ENCODE measurements around the gene RASSF8.

RASSF8 gene, protein sequence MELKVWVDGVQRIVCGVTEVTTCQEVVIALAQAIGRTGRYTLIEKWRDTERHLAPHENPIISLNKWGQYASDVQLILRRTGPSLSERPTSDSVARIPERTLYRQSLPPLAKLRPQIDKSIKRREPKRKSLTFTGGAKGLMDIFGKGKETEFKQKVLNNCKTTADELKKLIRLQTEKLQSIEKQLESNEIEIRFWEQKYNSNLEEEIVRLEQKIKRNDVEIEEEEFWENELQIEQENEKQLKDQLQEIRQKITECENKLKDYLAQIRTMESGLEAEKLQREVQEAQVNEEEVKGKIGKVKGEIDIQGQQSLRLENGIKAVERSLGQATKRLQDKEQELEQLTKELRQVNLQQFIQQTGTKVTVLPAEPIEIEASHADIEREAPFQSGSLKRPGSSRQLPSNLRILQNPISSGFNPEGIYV

GRCh38 chr12:25958428-25959070 lies at the start of gene RASSF8:
Gene RASSF8, plus strand, starts transcription at chr12:25958682. Its CDS starts 96,662 bp downstream, at chr12:26055344.
- no peak for TF ChIP-seq GATA2 (IDR thresholded peaks at IDR 0.05; ENCODE audit: low read depth, low read length)
- TF ChIP-seq GATA3 (IDR thresholded peaks at IDR 0.05; ENCODE audit: low read depth, low read length), result no peak

- TF ChIP-seq GATA2 (IDR thresholded peaks at IDR 0.05; ENCODE audit: low read depth, low read length), result no peak
These were observed 43.9 kb upstream of the RASSF8 start for GRCh38 chr12:25914551-25914950.

- no peak for TF ChIP-seq GATA2 (IDR thresholded peaks at IDR 0.05; ENCODE audit: low read depth, low read length)
- TF ChIP-seq GATA3 (IDR thresholded peaks at IDR 0.05; ENCODE audit: low read depth, low read length), result no peak
These were observed 33.9 kb upstream of the RASSF8 start for GRCh38 chr12:25924491-25925001.

DNA sequence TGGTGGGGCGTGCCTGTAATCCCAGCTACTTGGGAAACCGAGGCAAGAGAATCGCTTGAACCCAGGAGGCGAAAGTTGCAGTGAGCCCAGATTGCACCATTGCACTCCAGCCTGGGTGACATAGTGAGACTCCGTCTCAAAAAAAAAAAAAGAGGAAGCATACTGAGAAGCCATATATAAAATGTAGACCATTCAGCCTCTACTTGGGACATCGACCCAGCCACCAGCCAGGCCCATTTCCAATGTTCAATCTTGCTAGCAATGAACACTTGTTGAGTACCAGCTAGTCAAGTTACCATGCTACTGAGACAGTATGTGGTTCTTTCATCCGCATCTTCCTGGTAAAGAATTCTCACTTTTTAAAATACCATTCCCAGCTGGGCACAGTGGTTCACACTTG lies 33.4 kb upstream of the RASSF8 start:
- TF ChIP-seq GATA2 (IDR thresholded peaks at IDR 0.05; ENCODE audit: low read depth, low read length) (no peak), GATA3 (IDR thresholded peaks at IDR 0.05; ENCODE audit: low read depth, low read length) (no peak)

DNA sequence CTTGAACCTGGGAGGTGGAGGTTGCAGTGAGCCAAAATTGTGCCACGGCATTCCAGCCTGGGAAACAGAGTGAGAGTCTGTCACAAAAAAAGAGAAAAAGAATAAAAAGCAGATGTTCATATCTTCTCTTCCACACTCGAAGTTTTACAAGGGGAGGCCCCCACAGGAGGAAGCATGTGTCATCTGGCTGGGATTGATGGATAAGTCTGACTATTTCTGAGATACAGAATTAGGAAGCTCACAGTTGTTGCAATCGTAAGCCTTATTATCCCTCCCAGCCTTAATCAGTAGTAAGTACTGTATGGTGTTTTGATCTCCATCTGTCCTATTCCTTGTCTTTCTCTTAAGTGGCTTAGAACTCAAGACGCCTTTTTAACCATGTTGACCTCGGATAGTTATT lies 31.9 kb upstream of the RASSF8 start:
- TF ChIP-seq GATA2 (IDR thresholded peaks at IDR 0.05; ENCODE audit: low read depth, low read length), result no peak
- no peak for TF ChIP-seq GATA3 (IDR thresholded peaks at IDR 0.05; ENCODE audit: low read depth, low read length)

DNA sequence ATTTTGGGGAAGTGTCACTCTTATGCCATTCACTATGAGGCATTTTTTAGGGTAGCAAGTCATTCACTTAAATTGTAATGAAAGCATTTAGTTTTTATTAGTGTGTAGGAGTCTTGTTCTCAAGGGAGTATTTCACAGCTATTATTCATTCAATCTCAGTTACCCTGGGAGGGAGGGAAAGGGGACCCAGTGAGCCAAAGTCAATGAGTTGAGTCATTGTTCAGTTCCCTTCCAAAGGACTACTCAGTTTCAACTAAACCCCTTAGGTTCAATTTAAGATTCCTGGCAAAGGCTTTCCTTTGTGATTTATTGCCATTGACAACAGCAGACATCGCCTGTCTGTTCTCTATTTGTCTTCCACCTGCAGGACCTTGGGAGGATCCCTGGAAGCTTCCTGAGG lies 29.3 kb upstream of the RASSF8 start:
- TF ChIP-seq GATA3 (IDR thresholded peaks at IDR 0.05; ENCODE audit: low read depth, low read length) (no peak), GATA2 (IDR thresholded peaks at IDR 0.05; ENCODE audit: low read depth, low read length) (no peak)

DNA sequence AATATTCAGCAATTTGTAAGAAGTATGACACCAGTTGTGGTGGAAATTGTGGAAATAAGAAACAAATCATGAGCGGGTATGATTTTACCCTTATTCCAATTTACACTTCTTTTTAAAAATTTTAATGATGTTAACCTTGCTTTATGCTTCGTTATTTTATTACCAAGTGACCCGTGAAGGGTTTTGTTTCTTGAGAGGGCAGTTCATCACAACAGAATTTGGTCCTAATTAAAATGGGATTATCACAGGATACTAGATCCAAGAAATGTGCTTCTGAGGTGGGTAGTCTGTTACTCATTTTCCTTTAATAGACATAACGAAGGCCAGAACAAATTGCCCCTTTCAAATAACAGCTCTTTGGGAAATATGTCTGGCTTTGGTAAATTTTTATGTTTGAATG lies 25.5 kb upstream of the RASSF8 start:
- TF ChIP-seq GATA2 (IDR thresholded peaks at IDR 0.05; ENCODE audit: low read depth, low read length) (no peak), GATA3 (IDR thresholded peaks at IDR 0.05; ENCODE audit: low read depth, low read length) (no peak)

GRCh38 chr12:25934456-25934855 lies 24.0 kb upstream of the RASSF8 start:
- no peak for TF ChIP-seq GATA2 (IDR thresholded peaks at IDR 0.05; ENCODE audit: low read depth, low read length)
- no peak for TF ChIP-seq GATA3 (IDR thresholded peaks at IDR 0.05; ENCODE audit: low read depth, low read length)

GRCh38 chr12:25935355-25936144 lies 22.9 kb upstream of the RASSF8 start:
- no peak for TF ChIP-seq GATA3 (IDR thresholded peaks at IDR 0.05; ENCODE audit: low read depth, low read length)

DNA sequence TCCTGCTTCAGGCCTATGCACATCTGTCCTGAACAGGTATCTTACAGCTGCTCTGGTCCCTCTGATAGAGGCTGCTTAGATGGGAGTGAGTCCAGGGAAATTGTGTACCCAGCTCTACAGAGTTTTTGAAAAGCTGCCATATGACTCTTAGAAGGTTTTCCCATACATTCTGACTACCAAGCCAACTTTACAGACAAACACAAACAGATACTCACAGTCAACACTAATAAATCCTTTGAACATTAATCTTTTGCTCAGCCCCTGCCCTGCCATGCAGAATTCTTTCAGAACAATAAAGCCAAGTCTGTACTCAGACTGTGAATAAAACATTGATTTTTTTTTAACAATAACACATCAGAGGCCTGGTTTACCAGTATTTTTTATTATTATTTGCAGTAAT lies 21.4 kb upstream of the RASSF8 start:
- TF ChIP-seq GATA3 (IDR thresholded peaks at IDR 0.05; ENCODE audit: low read depth, low read length) (no peak), GATA2 (IDR thresholded peaks at IDR 0.05; ENCODE audit: low read depth, low read length) (no peak)

DNA sequence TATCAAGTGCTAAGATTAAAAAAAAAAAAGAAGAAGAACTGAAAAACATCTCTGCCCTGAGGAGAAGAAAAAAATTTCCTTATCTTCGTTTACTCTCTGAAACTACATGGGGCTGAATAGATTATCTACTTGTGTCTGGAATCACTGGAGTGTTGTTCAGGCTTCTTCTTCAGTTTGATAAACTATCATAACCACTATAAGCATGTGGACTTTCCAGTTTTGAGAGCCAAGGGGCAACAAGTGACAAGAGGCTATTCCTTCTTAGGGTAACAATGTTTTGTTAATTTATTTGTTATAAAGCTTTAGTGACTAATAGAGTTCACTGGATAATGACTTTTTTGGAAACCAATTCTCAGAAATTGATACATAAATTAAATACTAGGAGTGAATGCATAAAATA lies 19.9 kb upstream of the RASSF8 start:
- TF ChIP-seq GATA2 (IDR thresholded peaks at IDR 0.05; ENCODE audit: low read depth, low read length) (no peak), GATA3 (IDR thresholded peaks at IDR 0.05; ENCODE audit: low read depth, low read length) (no peak)

DNA sequence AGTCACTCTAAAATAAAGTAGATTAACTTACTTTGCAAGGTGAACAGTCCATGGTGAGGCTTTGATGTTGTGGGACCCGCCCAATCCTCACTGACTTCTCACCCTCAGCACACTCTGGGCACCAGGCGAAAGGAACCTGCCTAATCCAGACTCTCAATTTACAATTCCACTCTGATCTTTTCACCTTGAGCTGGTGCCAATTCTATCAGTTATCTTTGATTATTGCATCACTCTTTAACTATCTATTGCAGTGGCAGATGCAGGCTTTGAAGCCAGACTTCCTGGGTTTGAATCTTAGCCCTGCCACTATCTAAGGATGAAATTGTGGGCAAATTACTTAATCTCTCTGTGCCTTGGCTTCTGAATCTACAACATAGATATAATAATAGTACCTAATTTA lies 18.9 kb upstream of the RASSF8 start:
- no peak for TF ChIP-seq GATA2 (IDR thresholded peaks at IDR 0.05; ENCODE audit: low read depth, low read length)
- TF ChIP-seq GATA3 (IDR thresholded peaks at IDR 0.05; ENCODE audit: low read depth, low read length), result no peak

DNA sequence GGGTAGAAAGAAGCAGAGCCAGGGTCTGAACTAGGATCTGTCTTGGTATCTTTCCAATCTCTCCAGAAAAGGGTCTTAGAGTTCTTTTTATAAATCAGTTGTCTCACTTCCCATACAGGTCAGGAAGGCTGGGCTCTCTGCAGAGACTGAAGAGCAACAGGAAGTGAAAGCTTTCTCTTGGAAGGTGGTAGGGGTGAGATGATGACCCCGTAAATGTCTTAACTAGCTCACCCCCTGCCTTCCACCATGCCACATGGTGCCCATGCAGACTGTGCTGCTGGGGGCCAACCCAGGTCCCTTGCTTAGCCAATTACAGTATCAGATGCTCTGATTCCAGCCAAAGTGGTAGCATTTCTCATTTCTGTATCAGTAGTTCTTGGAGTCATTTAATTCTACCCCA lies 17.6 kb upstream of the RASSF8 start:
- no peak for TF ChIP-seq GATA2 (IDR thresholded peaks at IDR 0.05; ENCODE audit: low read depth, low read length)
- no peak for TF ChIP-seq GATA3 (IDR thresholded peaks at IDR 0.05; ENCODE audit: low read depth, low read length)

DNA sequence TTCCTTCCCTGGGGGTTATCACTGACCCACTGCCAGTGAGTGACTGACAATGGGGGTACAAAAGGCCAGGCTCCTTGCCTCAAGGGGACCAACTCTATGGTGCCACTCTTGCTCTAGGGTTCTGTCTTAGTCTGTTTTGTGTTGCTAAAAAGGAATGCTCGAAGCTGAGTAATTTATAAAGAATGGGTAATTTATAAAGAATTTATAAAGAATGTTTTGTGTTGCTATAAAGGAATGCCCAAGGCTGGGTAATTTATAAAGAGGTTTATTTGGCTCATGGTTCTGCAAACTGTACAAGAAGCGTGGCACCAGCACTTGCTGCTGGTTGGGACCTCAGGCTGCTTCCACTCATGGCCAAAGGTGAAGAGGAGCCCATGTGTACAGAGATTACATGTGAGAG lies 15.8 kb upstream of the RASSF8 start:
- TF ChIP-seq GATA3 (IDR thresholded peaks at IDR 0.05; ENCODE audit: low read depth, low read length) (no peak), GATA2 (IDR thresholded peaks at IDR 0.05; ENCODE audit: low read depth, low read length) (no peak)
